ENCODE results near the gene MAP3K21.

- no peak for TF ChIP-seq BACH1 (IDR thresholded peaks at IDR 0.05; ENCODE audit: low read length)
- TF ChIP-seq POLR2AphosphoS5 (IDR thresholded peaks at IDR 0.05; ENCODE audit: low read depth, low read length): no peak
- no peak for TF ChIP-seq CTCF (IDR thresholded peaks at IDR 0.05; ENCODE audit: control extremely low read depth in 1 of 3, insufficient read depth in 1 of 3, low read depth in 1 of 3, low read length in 3 of 3)
- TF ChIP-seq EP300 (IDR thresholded peaks at IDR 0.05; ENCODE audit: borderline replicate concordance in 1 of 2, low read depth in 2 of 2, low read length in 2 of 2): no peak
- no peak for TF ChIP-seq POLR2A (IDR thresholded peaks at IDR 0.05; ENCODE audit: control extremely low read depth in 1 of 2, low read depth in 2 of 2, low read length in 2 of 2)
Measured at GRCh38 chr1:233368789-233369130, 41.2 kb downstream of the MAP3K21 start.

Measured in H1 (cell line).